Activated CD4-positive, alpha-beta T cell treated with anti-CD3 and anti-CD28 coated beads for 4 hours (primary cell): Measurements from ENCODE around the gene PRB3.

Experiments used
- DNase-seq, 2 donors: peaks; one replicate each; pipeline ENCODE4 v3.0.0-alpha.2; 2020

The PRB3 gene

DNA sequence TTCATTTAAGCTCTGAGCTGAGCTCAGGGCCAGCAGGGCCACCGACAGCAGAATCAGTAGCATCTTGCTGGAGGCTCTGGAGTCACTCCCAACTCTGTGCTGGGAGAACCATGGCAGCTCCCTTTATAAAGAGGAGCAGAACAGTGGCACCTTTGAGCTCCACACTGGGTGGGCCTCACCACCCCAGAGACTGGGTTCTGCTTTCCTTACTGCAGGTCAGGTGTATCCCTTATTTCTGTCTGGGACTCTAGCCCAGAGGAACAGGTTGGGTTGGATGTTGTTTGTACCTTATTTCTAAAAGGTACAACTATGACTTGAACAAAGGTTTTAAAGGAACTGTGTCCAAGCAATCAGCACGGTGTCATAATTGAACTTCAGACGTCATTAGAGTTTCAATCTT, at the start of gene PRB3:
TSS of gene PRB3 (minus strand) at position 101 of the 400 bp plus-strand sequence. CDS start at position 63, 38 bp downstream.
- DNase-seq = no peak

DNA sequence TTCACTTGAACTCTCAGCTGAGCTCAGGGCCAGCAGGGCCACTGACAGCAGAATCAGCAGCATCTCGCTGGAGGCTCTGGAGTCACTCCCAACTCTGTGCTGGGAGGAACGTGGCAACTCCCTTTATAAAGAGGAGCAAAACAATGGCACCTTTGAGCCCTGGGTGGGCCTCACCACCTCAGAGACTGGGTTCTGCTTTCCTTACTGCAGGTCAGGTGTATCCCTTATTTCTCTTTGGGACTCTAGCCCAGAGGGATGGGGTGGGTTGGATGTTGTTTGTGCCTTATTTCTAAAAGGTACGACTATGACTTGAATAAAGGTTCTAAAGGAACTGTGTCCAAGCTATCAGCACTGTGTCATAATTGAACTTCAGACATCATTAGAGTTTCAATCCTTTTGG, 40.8 kb upstream of the PRB3 start, which contains the start of gene PRB4:
TSS of gene PRB4 (minus strand) at position 101 of the 400 bp plus-strand sequence. CDS start at position 63, 38 bp downstream.
- DNase-seq = no peak

DNA sequence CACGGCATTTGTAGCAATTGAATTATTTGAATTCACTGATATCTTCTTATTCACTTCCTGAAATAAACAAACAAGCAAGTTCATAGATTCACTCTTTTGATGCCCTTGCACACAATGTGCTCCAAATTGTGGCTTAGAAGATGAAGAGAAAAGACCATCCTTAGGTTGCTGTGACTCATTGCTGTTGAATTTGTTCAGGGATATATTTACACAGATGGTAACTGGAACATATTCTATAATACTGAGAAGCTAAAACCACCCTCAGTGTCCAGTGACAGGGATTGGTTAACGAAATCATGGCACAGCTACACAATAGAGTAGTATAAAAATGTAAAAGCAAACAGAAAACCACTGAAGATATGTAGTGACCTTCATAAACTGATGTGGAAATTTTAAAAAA, 37.6 kb upstream of the PRB3 start:
- DNase-seq = no peak

DNA sequence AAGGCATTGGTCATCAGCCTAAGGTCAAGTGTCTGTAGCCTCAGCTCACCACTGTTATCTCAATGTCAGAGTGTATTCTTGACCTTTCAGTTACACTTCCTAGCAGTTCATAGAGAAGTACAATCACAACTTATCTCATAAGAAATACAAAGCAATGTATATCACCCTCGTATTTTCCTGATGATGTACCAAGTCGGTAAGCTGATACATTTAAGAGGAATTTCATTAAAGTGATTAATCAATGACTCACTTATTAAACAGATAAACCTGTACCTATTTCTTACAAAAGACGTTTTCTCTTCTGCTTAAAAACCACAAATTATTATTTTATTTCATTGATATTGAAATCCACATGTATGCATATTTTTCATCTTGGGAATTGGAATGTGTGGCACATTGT, 3.9 kb upstream of the PRB3 start:
- no peak for DNase-seq

DNA sequence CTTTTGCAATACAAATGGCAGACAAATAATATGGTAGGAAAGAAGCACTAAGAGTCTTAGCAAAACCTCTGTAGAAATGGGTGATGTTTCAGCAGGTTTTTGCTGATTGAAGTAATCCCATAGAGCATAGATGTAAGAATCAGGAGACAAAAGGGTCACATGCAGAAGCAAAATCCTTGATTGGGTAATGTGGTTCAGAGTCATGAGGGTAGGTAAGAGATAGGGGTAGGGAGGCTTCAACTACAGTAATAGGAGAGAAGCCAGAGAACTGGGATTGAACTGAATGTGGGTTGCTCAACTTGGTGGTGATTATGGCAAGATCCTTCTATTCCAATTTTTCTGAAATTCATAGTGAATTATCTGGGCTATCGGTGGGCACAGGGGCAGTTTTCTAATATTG, 5.0 kb downstream of the PRB3 start:
- DNase-seq = no peak

DNA sequence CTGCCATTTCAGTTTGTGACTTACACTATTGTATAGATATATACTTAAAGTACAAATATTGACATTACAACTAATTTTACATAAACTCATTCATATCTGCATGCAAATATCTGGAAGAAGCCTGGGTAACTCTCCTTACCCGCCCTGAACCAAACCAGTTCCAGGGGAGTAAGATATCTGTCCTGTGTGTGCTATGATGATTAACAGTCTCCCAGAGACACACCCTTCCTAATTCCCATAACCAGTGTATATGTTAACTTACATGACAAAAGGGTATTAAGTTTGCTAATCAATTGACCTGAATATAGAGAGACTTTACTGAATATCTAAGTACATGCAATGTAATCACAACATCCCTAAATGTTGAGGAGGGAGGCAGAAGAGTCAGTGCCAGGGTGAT, 23.0 kb downstream of the PRB3 start:
- no peak for DNase-seq

DNA sequence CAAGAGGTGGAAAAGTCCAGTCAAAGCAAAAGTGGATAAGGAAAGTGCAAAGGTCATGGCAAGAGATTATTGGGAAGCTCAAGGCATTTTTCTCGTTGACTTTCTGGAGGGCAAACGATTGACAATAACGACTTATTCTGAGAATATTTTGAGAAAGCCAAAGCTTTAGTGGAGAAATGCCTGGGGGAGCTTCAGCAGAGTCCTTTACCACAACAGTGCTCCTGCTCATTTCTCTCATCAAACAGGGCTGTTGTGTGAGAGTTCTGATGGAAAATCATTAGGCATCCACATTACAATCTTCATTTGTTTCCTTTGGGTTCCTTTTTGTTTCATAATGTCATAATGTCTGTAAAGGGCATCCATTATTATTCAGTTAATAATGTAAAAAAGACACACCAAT, 26.9 kb downstream of the PRB3 start:
- no peak for DNase-seq

DNA sequence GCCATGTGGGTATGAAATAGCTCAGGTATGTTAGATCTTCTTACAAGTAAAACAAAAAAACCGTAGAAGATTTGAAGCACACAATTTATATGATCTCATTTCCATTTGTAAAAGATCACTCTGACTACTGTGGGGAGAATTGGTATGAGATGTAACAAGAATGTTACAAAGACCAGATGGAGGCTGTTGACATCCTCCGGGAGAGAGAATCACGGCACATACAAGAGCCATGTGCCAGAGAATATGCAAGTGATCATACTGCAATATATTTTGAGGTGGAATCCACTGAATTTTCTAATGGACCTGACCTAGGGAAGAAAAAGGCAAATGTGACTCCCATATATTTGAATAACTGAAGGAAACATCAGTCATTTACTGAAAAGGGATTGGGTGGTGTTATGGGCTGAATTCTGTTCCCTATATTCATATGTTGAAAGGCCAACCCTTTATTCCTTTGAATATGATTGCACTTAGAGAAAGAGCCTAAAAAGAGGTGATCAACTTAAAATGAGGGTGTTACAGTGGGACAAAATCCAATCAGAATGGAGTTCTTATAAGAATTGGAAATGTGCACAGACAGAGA, 29.1 kb downstream of the PRB3 start:
- DNase-seq = no peak

DNA sequence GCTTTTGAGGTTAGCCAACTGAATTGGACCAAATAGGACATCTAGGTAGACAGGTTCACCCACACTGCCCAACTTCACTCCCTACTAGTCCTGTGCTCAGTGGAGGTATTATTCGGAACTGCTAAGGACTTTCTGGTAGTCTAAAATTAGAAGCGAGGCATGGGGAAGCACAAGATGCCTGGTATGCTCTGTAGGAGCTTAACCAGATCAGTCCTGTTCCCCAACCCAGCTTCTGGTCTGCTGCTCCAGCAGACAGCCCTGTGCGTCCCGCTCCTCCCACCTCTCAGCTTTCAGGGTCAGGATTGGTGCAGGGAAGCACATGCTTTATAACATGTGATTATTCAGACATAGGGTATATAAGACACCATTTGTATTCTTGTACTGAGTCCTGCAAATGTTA, 31.2 kb downstream of the PRB3 start:
- DNase-seq = no peak

DNA sequence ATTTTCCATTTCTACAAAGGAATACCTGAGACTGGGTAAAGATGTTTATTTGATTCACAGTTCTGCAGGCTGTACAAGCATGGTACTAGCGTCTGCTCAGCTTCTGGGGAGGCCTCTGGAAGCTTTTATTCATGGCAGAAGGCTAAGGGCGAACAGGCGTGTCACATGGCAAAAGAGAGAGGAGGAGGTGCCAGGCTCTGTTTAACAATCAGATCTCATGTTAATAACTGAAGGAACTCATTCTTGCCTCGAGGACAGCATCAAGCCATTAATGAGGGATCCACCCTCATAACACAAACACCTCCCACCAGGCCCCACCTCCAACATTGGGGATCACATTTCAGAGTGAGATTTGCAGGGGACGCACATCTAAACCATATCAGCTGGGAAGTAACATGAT, 36.0 kb downstream of the PRB3 start:
- DNase-seq = no peak

DNA sequence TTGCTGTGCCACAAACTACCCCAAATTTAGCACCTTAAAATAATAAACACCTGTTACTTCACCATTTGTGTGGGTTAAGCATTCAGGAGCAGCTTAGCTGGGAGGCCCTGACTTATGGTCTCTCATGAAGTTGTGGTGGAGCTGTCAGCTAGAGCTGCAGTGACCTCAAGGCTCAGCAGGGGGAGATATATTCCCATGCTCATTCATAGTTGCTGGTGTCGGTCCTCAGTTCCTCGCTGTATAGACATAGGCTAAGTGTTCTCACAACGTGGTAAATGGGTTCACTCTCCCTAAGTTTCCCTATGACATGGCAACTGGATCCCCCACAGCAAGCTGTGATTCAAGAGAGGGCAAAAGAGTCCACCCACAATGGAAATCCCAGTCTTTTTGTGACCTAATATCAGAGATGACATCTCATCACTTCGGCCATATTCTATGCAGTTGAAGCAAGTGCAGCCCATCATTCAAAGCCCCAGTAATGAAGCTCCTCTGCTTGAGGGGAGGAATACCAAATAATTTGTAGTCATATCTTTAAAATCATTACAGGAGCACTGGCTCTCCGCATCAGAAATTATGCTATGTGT, 41.1 kb downstream of the PRB3 start:
- peak; percentile 1 to 4 for DNase-seq

DNA sequence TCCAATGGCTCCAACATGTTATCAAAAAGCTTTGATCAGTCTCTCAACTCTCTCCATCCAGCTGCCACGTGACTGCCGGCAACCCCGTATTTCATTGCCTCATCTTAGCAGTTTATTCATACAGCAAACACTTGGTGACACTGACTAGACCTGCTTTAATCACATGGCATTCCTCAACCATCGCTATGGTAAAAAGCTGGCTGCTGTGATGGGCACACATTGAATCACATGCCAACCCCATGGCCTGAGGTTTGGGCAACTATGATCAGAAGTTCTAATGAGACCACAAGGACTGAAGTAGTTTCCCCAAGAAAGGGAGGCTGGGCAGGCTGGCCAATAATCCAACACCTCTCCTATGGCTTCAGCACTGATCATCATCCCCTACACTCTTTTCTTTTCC, 42.1 kb downstream of the PRB3 start:
- DNase-seq = no peak
